PC-3 (cell line): Measurements from ENCODE around the gene ABLIM3. TPM values are rescaled to one million over a fixed set of nuclear protein-coding genes. Genes with fewer than 3 reads are reported as not detected.
A peak's percentile ranks its signal among the peaks of the same experiment; 100 is the strongest.

Source experiments
- ATAC-seq: fragments of 200-7000 bp; cut with Tn5 transposase; 2 replicates; pipeline ENCODE4 v1.9.1; 2020; ENCODE audit warnings: mild to moderate bottlenecking, moderate library complexity
- BruUV-seq: library from RNA; stranded (reverse); fragments of 400-500 nt; replicated peaks from 2 replicates; lab custom pipeline; 2021; lab: Mats Ljungman, UMichigan
- CTCF ChIA-PET: fragments of 300-600 bp; sonication (Branson Sonifier 250); formaldehyde crosslinking; loops from one replicate; lab custom pipeline; 2022; ENCODE audit warnings: antibody characterized with exemption; lab: Charles Lee
- POLR2A ChIA-PET: fragments of 300-600 bp; sonication (Branson Sonifier 250); formaldehyde crosslinking; loops from one replicate; lab custom pipeline; 2022; ENCODE audit warnings: antibody characterized with exemption; ENCODE audit not compliant: unreplicated experiment; lab: Charles Lee
- DNase-seq: peaks from one replicate; pipeline ENCODE4 v3.0.0-alpha.2; 2015
- H2AFZ ChIP-seq: fragments of 300-600 bp; sonication (generic); 2 replicates; pipeline ENCODE4 v1.6.0; 2016; ENCODE audit warnings: antibody characterized with exemption, low read length
- H3F3A ChIP-seq: fragments of 300-600 bp; sonication (generic); one replicate; pipeline ENCODE4 v1.6.0; 2017; ENCODE audit warnings: antibody characterized with exemption, low read length, control low read depth, mild to moderate bottlenecking; ENCODE audit not compliant: unreplicated experiment
- H3K27ac ChIP-seq: fragments of 300-600 bp; sonication (generic); 2 replicates; pipeline ENCODE4 v1.5.1; 2016; ENCODE audit warnings: mild to moderate bottlenecking, low read length
- H3K27me3 ChIP-seq: fragments of 300-600 bp; sonication (generic); 2 replicates; pipeline ENCODE4 v1.6.1; 2016; ENCODE audit warnings: low read length, mixed read lengths
- H3K36me3 ChIP-seq: fragments of 300-600 bp; sonication (generic); 2 replicates; pipeline ENCODE4 v1.6.1; 2016; ENCODE audit warnings: low read depth, mixed run types, low read length, mixed read lengths
- H3K4me1 ChIP-seq: fragments of 300-600 bp; sonication (generic); 2 replicates; pipeline ENCODE4 v1.5.1; 2016; ENCODE audit warnings: low read length; ENCODE audit not compliant: insufficient read depth
- H3K4me2 ChIP-seq: fragments of 300-600 bp; sonication (generic); 2 replicates; pipeline ENCODE4 v1.6.0; 2016; ENCODE audit warnings: low read length
- H3K4me3 ChIP-seq: fragments of 300-600 bp; sonication (generic); 2 replicates; pipeline ENCODE4 v1.5.1; 2016; ENCODE audit warnings: mild to moderate bottlenecking, low read length, mixed read lengths
- H3K79me2 ChIP-seq: fragments of 300-600 bp; sonication (generic); 2 replicates; pipeline ENCODE4 v1.6.1; 2017; ENCODE audit warnings: low read length, mixed read lengths
- H3K9ac ChIP-seq: fragments of 300-600 bp; sonication (generic); 2 replicates; pipeline ENCODE4 v1.6.0; 2016; ENCODE audit warnings: mild to moderate bottlenecking, low read length
- H3K9me2 ChIP-seq: fragments of 300-600 bp; sonication (generic); replicated peaks from 2 replicates; pipeline ENCODE4 v1.6.1; 2016; ENCODE audit warnings: mixed run types, low read length, mixed read lengths
- H3K9me3 ChIP-seq: fragments of 300-600 bp; sonication (generic); 2 replicates; pipeline ENCODE4 v1.6.1; 2016; ENCODE audit warnings: low read length, mixed read lengths
- H4K20me1 ChIP-seq: fragments of 300-600 bp; sonication (generic); 2 replicates; pipeline ENCODE4 v1.6.1; 2016; ENCODE audit warnings: low read length, mixed read lengths
- CTCF ChIP-seq: fragments of 300-600 bp; sonication (generic); conservative IDR thresholded peaks from 2 replicates; pipeline ENCODE4 v1.5.1; 2017; ENCODE audit warnings: antibody characterized with exemption, low read depth, mild to moderate bottlenecking, low read length
- EZH2 ChIP-seq: fragments of 300-600 bp; sonication (generic); IDR thresholded peaks from one replicate; pipeline ENCODE4 v1.6.1; 2017; ENCODE audit warnings: antibody characterized with exemption, mild to moderate bottlenecking, low read length; ENCODE audit not compliant: unreplicated experiment
- EZH2phosphoT487 ChIP-seq: fragments of 300-600 bp; sonication (generic); IDR thresholded peaks from 2 replicates; pipeline ENCODE4 v1.6.1; 2018; ENCODE audit warnings: mild to moderate bottlenecking, antibody characterized with exemption, low read length, borderline replicate concordance
- intact Hi-C: fragments of 100-400 bp; cut with micrococcal nuclease; formaldehyde crosslinking; loops from 2 replicates; pipeline ENCODE4 v1.9.0; 2023
- total RNA-seq: library from RNA; depleted of rRNA; stranded (reverse); fragments of >200 nt; gene quantifications from 2 replicates; pipeline ENCODE4 v1.2.3, GENCODE V29; 2014

ABLIM3 gene
- total RNA-seq, 1 experiment from 2014 or later: 43.6 TPM

GRCh38 chr5:149151717-149152116, 10.4 kb downstream of the ABLIM3 start:
- CTCF ChIA-PET: interaction anchor here (0.6 to 1.5 kb wide), 4 partner anchors 8 to 22 kb away, joined by 3 to 15 read pairs (median 4); partner anchors contain the start of gene ABLIM3
- no peaks in the 10 kb centered on the region for H3F3A ChIP-seq
- peak overlapping the region; percentile 30 for H3K4me2 ChIP-seq
- H3K27ac ChIP-seq: peak overlapping the region; percentile 23
- 0 out of 2 replicates have a peak, but pooled peaks cover 6% of the 10 kb centered on the region for H3K36me3 ChIP-seq
- no peaks in the 10 kb centered on the region for H3K27me3 ChIP-seq
- TF ChIP-seq EZH2: no peak
- peak; percentile 93 for TF ChIP-seq CTCF
- BruUV-seq: no TSS peak
- H3K4me3 ChIP-seq: no peak overlapping the region
- H3K9ac ChIP-seq: peak overlapping the region; percentile 0; the same call in 1 of the 2 replicates
- H4K20me1 ChIP-seq: no peaks in the 10 kb centered on the region
- H3K9me3 ChIP-seq: no peaks in the 10 kb centered on the region
- H3K9me2 ChIP-seq: no peaks in the 10 kb centered on the region
- ATAC-seq (peak; percentile 68), DNase-seq (peak; percentile 77)
- intact Hi-C loops: loop anchor here (1.0 kb wide), 2 partner anchors 11 to 21 kb away; no protein-coding TSS in a partner anchor
- no peak overlapping the region for H2AFZ ChIP-seq
- peaks cover 28% of the 10 kb centered on the region for H3K4me1 ChIP-seq
- peaks cover 87% of the 10 kb centered on the region for H3K79me2 ChIP-seq
- POLR2A ChIA-PET: interaction anchor here (0.5 kb wide), 1 partner anchor 26 kb away, joined by 3 read pairs; no protein-coding TSS in a partner anchor

- H3K9me3 ChIP-seq: no peaks in the 10 kb centered on the region
- peaks cover 28% of the 10 kb centered on the region for H3K4me1 ChIP-seq
- no peaks in the 10 kb centered on the region for H3F3A ChIP-seq
- no peaks in the 10 kb centered on the region for H4K20me1 ChIP-seq
- intact Hi-C loops: loop anchor here (1.0 kb wide), 1 partner anchor 10 kb away; no protein-coding TSS in a partner anchor
- no peaks in the 10 kb centered on the region for H3K27me3 ChIP-seq
- peak overlapping the region; percentile 23 for H3K27ac ChIP-seq
- ChIA-PET CTCF (interaction anchor here (0.5 to 1.5 kb wide), 4 partner anchors 9 to 22 kb away, joined by 3 to 15 read pairs (median 4); partner anchors contain the start of gene ABLIM3), POLR2A (no interaction called here)
- H3K4me3 ChIP-seq: no peak overlapping the region
- peak; percentile 61 for ATAC-seq
- no peak overlapping the region for H2AFZ ChIP-seq
- DNase-seq: peak; percentile 62
- H3K9ac ChIP-seq: peak overlapping the region; percentile 0; the same call in 1 of the 2 replicates
- 0 out of 2 replicates have a peak, but pooled peaks cover 3% of the 10 kb centered on the region for H3K36me3 ChIP-seq
- TF ChIP-seq CTCF (no peak), EZH2 (no peak), EZH2phosphoT487 (no peak)
- peak overlapping the region; percentile 30 for H3K4me2 ChIP-seq
- no peaks in the 10 kb centered on the region for H3K9me2 ChIP-seq
- H3K79me2 ChIP-seq: peaks cover 80% of the 10 kb centered on the region
- BruUV-seq: no TSS peak
Measured at GRCh38 chr5:149152317-149152746, 11.0 kb downstream of the ABLIM3 start.

GRCh38 chr5:149153193-149153750, 12.0 kb downstream of the ABLIM3 start:
- peaks cover 28% of the 10 kb centered on the region for H3K4me1 ChIP-seq
- no peak overlapping the region for H3K27ac ChIP-seq
- H3K36me3 ChIP-seq: no peaks in the 10 kb centered on the region
- ATAC-seq: no peak
- no peak overlapping the region for H3K4me3 ChIP-seq
- no TSS peak for BruUV-seq
- no peaks in the 10 kb centered on the region for H3K9me3 ChIP-seq
- ChIA-PET POLR2A (no interaction called here), CTCF (interaction anchor here (0.5 to 1.5 kb wide), 2 partner anchors 11 to 12 kb away, joined by 3 read pairs; partner anchors contain the start of gene ABLIM3)
- no peaks in the 10 kb centered on the region for H3K27me3 ChIP-seq
- H3K9me2 ChIP-seq: no peaks in the 10 kb centered on the region
- no peaks in the 10 kb centered on the region for H4K20me1 ChIP-seq
- H3F3A ChIP-seq: no peaks in the 10 kb centered on the region
- no peak overlapping the region for H3K4me2 ChIP-seq
- intact Hi-C loops: no loop called here
- no peak overlapping the region for H2AFZ ChIP-seq
- peaks cover 71% of the 10 kb centered on the region for H3K79me2 ChIP-seq
- H3K9ac ChIP-seq: no peak overlapping the region
- TF ChIP-seq EZH2phosphoT487 (no peak), CTCF (no peak), EZH2 (no peak)
- DNase-seq: no peak
